ENCODE results near the gene CHST7. TPM values are rescaled to one million over a fixed set of nuclear protein-coding genes. Genes with fewer than 3 reads are reported as not detected.

Gene CHST7
- total and polyA plus RNA-seq, 2 of the 8 experiments (the other 6 are each of a cell fraction or from before 2014, with no cell fraction given) = 7.9 to 14.1 TPM

- Histone ChIP-seq H3K4ac (replicated peaks; ENCODE audit: insufficient read length, low read depth, low read length) (no peak overlapping the region), H3K4me2 (ENCODE audit: insufficient read depth in 1 of 2, low read depth in 2 of 2, low read length in 2 of 2) (no peak overlapping the region), H3K27me3 (replicated peaks in 1 of 4; ENCODE audit: control insufficient read depth in 3 of 4, extremely low read depth in 1 of 4, insufficient read depth in 3 of 4, low read length in 3 of 4) (no peaks in the 10 kb centered on the region), H3K9ac (replicated peaks in 1 of 4; ENCODE audit: extremely low read depth in 1 of 4, low read depth in 3 of 4, low read length in 3 of 4) (no peak overlapping the region), H3K18ac (ENCODE audit: extremely low read depth, low read length) (no peak overlapping the region), H4K20me1 (replicated peaks in 1 of 2; ENCODE audit: control insufficient read depth in 1 of 2, insufficient read depth in 2 of 2, low read length in 2 of 2) (no peaks in the 10 kb centered on the region), H2AK5ac (ENCODE audit: low read depth, low read length) (no peak overlapping the region), H3K56ac (replicated peaks; ENCODE audit: insufficient read length, low read depth, low read length) (no peak overlapping the region), H3K27ac (ENCODE audit: low read depth, low read length) (no peak overlapping the region), H2BK12ac (ENCODE audit: low read depth, low read length) (no peak overlapping the region), H3K23ac (ENCODE audit: insufficient read length) (no peak overlapping the region), H2BK20ac (ENCODE audit: low read length) (no peak overlapping the region), H3K79me1 (ENCODE audit: low read depth, low read length) (no peaks in the 10 kb centered on the region), H3K4me3 (ENCODE audit: extremely low read depth in 1 of 4, insufficient read depth in 2 of 4, low read depth in 3 of 4, low read length in 4 of 4) (no peak overlapping the region), H3K23me2 (ENCODE audit: low read depth, low read length) (no peaks in the 10 kb centered on the region), H3K79me2 (ENCODE audit: control insufficient read depth in 1 of 2, insufficient read depth in 2 of 2, low read length in 2 of 2) (peaks cover 0 to 28% of the 10 kb centered on the region in 2 experiments; a peak in 2 of 4 replicates), H4K5ac (ENCODE audit: insufficient read length, low read depth, low read length) (no peak overlapping the region), H2AFZ (ENCODE audit: low read length) (no peak overlapping the region), H2BK5ac (ENCODE audit: low read depth, low read length) (no peak overlapping the region), H2BK15ac (ENCODE audit: low read length) (no peak overlapping the region), H3K4me1 (replicated peaks in 1 of 4; ENCODE audit: control insufficient read depth in 3 of 4, insufficient read depth in 4 of 4, low read length in 3 of 4) (no peaks in the 10 kb centered on the region), H3K36me3 (ENCODE audit: control insufficient read depth in 2 of 4, insufficient read depth in 4 of 4, low read length in 3 of 4) (peaks cover 0 to 2% (median 0%) of the 10 kb centered on the region in 4 experiments; a peak in 2 of 8 replicates), H3K9me3 (ENCODE audit: insufficient read depth in 2 of 2, low read depth in 1 of 2, low read length in 1 of 2) (no peaks in the 10 kb centered on the region), H4K91ac (replicated peaks; ENCODE audit: insufficient read length, low read length) (no peak overlapping the region), H3K14ac (ENCODE audit: insufficient read length) (no peak overlapping the region), H4K8ac (ENCODE audit: extremely low read depth, insufficient read depth, low read length) (no peak overlapping the region), H2BK120ac (replicated peaks; ENCODE audit: low read depth, low read length) (no peak overlapping the region)
- ChIA-PET CTCF (ENCODE audit: partially characterized antibody) (interaction anchor here (1.6 to 2.0 kb wide), 2 partner anchors 11 to 45 kb away, joined by 4 to 6 read pairs; no protein-coding TSS in a partner anchor), POLR2A (ENCODE audit: partially characterized antibody) (interaction anchor here (1.2 kb wide), 1 partner anchor 13 kb away, joined by 3 read pairs; no protein-coding TSS in a partner anchor)
- no peak for FAIRE-seq
- 86% methylated on average over 6 of the region's 6 CpGs; no CpG with 5 or more reads in 1 of the 2 experiments for WGBS, 2 experiments (ENCODE audit: extremely low coverage in 1 of 2, insufficient coverage in 1 of 2, insufficient read length in 1 of 2, insufficient replicate concordance in 2 of 2, low coverage in 1 of 2, low lambda C conversion rate in 2 of 2, missing lambda C conversion rate in 1 of 2)
- DNase-seq (ENCODE audit: low read depth in 1 of 2, low spot score in 2 of 2) = no peak
- TF ChIP-seq POLR2A (IDR thresholded peaks at IDR 0.05; ENCODE audit: control extremely low read depth in 1 of 2, low read depth in 2 of 2, low read length in 2 of 2) (no peak), SIN3A (conservative IDR thresholded peaks at IDR 0.05 in 1 of 2, IDR thresholded peaks at IDR 0.05 in 1 of 2; ENCODE audit: low read depth in 1 of 2, low read length in 2 of 2) (no peak), CHD1 (IDR thresholded peaks at IDR 0.05; ENCODE audit: low read depth, low read length) (no peak), SP1 (IDR thresholded peaks at IDR 0.05; ENCODE audit: low read depth, low read length) (no peak), TAF7 (optimal IDR thresholded peaks at IDR 0.05; ENCODE audit: borderline replicate concordance, low read depth, low read length) (no peak)
Measured at GRCh38 chrX:46597771-46598170, 24.2 kb downstream of the CHST7 start.

All from H1 (cell line).